ENCODE results near the gene TRIM62.

- no peak for TF ChIP-seq CTCF (IDR thresholded peaks at IDR 0.05)
- TF ChIP-seq CEBPB (IDR thresholded peaks at IDR 0.05) = no peak
- no peak for TF ChIP-seq HMGXB4 (CRISPR knock-in tag; IDR thresholded peaks at IDR 0.05; ENCODE audit: borderline replicate concordance)
- no peak for TF ChIP-seq FOSL2 (IDR thresholded peaks at IDR 0.05)
- TF ChIP-seq FOSL2 (CRISPR knock-in tag; IDR thresholded peaks at IDR 0.05) = no peak
- no peak for TF ChIP-seq POLR2A (IDR thresholded peaks at IDR 0.05; ENCODE audit: low read length)
- no peak for TF ChIP-seq RAD21 (conservative IDR thresholded peaks at IDR 0.05 in 1 of 2, IDR thresholded peaks at IDR 0.05 in 1 of 2)
- TF ChIP-seq JUNB (IDR thresholded peaks at IDR 0.05) = no peak
- no peak for TF ChIP-seq REST (IDR thresholded peaks at IDR 0.05)
- no peak for TF ChIP-seq CHD2 (IDR thresholded peaks at IDR 0.05; ENCODE audit: low read length, partially characterized antibody)
- TF ChIP-seq MAX (IDR thresholded peaks at IDR 0.05) = no peak
- TF ChIP-seq TFCP2L1 (CRISPR knock-in tag; IDR thresholded peaks at IDR 0.05) = no peak
- no peak for TF ChIP-seq RCOR1 (IDR thresholded peaks at IDR 0.05; ENCODE audit: low read depth, low read length)
- no peak for TF ChIP-seq RFX5 (IDR thresholded peaks at IDR 0.05)
These were observed 16.0 kb downstream of the TRIM62 start for GRCh38 chr1:33165809-33166208.

Measured in A549 (cell line).